Measurements from ENCODE around the gene IRF4. TPM values are rescaled to one million over a fixed set of nuclear protein-coding genes. Genes with fewer than 3 reads are reported as not detected.

Gene IRF4
- total RNA-seq, 1 donor from 2014 or later: 2.9 TPM

DNA sequence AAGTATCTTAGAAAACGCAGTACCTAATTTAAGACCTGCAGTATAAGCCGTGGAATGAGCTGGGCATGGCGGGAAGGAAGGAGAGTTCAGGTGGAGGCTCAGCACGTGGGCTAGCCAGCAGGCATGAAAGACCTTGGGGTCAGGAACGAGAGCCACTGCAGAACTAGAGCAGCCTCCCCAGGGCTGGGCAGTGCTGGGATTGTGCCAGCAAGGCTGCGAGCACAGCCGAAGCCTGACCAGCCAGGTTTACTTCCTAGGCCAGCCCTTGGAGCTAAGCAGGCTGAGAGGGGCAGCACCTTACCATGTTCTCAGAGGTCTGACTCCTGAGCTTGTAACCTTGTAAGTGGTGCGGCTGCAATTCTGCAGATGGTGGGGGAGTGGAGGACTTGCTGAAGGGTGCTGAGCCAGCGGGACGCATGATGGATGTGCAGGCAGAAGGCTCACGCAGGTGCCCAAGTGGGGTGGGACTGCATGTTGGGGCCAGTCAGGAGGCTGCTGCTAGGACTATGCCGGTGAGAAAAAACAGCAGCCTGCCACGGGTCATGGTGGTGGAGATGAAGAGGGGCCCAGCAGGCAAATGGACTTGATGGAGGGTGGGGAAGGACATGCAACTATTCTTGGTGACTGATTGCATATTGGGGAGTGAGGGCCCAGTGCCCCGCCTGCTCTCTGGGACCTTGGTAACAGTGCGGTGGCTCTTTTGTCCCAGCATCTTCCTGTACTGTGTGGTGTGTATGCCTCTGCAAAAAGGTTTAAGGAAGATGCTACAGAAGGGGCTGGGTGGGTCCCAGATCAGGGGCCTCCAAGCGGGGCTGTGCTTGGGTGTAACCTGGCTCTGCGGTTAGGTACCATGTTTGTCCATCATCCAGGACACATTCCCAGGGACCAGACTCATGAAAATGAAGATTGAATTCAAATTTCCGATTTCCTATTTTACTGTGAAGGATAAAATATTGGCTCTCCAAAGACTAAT is 37.6 kb upstream of the IRF4 start:
- no peak for DNase-seq (ENCODE audit: low spot score)

GRCh38 chr6:354631-355280 is 36.8 kb upstream of the IRF4 start:
- no peak for DNase-seq (ENCODE audit: low spot score)

GRCh38 chr6:355373-356208 is 36.0 kb upstream of the IRF4 start:
- no peak for DNase-seq (ENCODE audit: low spot score)

GRCh38 chr6:356828-357251 is 34.7 kb upstream of the IRF4 start:
- no peak for DNase-seq (ENCODE audit: low spot score)

DNA sequence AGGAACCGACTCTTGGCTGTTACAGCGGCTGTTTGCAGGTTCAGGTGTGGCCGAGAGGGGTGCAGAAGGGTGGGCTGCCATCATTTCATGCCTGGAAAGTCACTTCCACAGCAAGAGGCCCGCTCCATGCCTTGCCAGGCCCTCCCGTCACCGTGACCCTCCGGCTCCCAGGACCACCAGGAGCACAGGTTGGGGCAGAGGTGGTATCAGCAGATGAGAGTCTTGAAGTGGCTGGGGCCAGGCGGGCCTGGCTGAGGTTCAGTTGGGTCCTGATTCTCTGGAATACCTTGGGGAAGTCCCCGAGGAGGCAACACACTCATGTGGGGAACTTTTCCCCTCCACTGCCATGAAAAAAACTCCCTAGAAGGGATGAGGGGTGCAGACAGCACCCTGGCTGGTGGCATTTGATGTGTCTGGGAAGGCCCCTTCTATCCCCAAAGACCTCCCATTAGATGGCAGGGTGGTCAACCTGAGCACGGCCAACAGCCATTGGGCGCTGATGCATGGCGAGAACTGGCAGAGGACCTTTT is 34.2 kb upstream of the IRF4 start:
- no peak for DNase-seq (ENCODE audit: low spot score)

DNA sequence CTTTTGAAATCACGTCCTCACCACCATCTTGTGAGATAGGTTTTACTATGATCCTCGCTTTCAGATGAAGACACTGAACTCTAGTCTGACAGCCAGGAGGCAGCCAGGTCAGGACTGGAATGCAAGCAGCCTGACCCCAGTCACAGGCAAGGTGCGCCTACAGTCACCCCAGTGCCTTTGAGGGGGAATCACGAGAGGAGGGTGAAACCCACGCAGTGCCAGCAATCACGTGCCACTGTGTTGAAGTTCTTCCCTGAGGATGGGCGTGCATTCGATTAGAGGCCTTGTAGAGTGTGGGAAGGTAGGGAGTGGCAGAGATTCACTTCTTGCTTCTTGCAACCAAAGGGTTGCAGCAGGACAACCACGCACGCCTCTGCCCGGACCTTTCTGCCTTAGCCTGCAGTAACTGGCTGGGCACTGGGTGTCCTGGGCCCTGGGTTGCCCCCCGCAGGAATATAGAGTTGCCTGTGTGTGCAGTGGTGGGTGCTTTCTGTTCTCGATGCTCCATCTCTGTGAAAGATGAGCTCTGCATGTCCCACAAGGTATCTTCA is 33.7 kb upstream of the IRF4 start:
- no peak for DNase-seq (ENCODE audit: low spot score)

DNA sequence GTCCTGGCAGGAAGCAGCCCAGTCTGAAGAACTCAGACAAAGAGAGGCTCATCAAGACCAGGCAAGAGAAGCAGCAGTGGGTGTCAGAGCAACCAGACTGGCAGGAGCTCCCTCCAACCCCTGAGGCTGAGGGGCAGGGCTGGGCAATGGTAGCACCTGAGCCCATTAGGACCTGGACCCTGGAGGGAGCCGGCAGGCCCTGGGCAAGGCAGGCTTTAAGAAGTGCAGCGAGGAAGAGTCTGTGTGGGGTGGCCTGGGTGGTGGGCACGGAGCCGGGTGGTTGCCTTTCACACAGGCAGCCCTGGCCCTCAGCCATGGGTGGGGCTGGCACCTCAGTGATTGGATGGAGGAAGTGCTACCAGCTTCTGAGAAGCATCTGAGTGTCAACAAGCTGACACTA is 33.1 kb upstream of the IRF4 start:
- DNase-seq (ENCODE audit: low spot score): no peak

GRCh38 chr6:358847-359246 is 32.7 kb upstream of the IRF4 start:
- no peak for DNase-seq (ENCODE audit: low spot score)

- no peak for DNase-seq (ENCODE audit: low spot score)
Observed at GRCh38 chr6:359261-360035, 32.1 kb upstream of the IRF4 start.

GRCh38 chr6:360349-360748 is 31.2 kb upstream of the IRF4 start:
- DNase-seq (ENCODE audit: low spot score): no peak

DNA sequence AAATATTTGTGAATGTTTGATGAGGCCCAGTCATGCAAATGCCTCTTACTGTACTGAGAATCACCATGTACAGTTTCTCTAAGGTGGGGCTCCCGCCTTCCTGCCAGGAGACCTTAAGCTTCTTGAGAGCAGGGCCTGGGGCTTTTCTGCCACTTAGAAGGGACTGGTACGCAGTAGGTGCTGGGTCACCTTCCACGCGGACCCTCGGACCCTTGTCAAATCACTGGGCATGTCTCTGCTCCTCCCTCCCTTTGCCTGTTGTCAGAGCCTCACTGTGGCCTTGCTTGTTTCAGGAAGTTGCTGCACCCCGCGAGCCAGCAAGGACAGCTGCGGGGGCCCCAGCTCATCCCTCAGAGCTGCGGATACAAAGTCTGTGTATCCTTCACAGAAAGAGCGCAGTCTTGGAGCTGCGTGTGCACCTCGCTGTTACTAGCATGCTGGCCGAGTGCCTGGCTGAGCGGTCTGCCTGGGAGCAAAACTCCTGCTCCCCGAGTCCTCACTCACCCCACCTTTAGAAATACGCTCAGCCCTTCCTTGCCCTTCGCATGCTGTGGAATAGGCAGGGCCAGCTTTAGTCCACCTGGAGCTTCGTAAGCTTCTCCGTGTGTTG is 30.7 kb upstream of the IRF4 start:
- DNase-seq (ENCODE audit: low spot score): no peak

DNA sequence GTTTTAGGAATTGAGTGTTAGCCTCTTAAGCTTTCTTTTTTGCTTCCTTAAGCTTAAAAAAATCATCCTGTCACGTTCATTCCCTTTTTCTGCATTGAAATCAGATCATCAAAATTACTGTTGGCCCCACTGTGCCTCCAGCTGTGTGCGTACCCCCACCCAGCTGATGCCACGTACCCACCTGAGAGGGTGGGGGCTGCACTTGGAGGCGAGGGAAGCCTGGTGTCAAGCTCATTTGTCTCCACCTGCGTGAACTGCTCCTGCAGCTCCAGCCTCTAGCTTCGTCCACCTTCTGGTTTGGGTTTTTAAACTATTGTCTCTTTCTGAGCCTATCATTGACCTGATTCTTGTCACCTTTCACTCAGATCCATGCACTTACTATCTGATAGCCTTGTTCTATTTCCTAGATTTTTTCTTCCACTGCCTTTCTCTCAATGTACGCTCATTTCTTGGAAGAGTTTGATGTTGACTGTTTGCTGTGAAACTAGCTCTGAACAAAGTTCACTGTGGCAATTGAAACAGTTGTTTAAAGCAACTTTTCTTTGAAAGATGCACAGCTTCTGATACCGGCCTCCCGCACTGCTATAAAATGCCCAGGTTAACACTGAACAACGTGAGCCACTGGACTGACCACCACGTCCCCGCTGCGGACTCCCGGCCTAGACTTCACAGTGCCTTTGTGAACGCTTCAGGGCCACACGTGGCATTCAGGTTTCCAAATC is 30.0 kb upstream of the IRF4 start:
- DNase-seq (ENCODE audit: low spot score): no peak

- DNase-seq (ENCODE audit: low spot score): no peak
Observed at GRCh38 chr6:362231-362923, 29.2 kb upstream of the IRF4 start.

GRCh38 chr6:362924-363249 is 28.7 kb upstream of the IRF4 start:
- no peak for DNase-seq (ENCODE audit: low spot score)

DNA sequence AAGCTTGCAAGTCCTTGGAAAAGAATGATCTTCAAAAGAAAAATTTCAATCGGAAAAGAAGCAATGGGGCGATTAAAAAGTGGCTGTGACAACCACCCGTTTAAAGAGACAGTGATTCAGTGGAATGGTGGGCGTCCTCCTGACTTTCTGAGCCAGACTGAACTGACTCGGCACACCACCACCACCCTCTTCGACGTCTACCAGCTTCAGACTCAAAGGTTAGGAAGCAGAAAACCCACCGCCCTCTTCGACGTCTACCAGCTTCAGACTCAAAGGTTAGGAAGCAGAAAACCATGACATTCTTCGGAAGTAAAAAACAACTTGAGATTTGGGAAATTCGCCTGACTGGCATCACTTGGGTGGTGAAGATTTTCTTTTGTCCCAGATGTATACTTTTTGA is 28.3 kb upstream of the IRF4 start:
- DNase-seq (ENCODE audit: low spot score): no peak

DNA sequence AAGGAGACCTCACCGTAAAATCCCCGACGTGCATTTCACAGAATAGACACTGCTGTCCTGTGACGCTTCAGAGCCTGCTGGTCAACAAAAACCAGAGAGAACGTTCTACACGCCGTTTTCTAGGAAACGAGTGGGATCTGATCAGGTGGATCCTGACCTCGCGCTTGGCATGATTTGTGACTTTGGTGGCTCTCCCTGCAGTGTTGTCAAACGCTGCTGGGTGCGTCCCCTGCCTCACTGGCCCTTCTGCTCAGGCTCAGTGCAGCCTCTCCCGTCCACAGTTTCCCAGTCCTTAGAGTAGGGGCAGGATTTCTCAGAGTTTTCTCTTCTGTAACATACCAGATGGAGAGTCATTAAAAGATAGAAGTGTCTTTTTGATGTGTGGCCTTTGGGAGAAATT is 27.6 kb upstream of the IRF4 start:
- no peak for DNase-seq (ENCODE audit: low spot score)

DNA sequence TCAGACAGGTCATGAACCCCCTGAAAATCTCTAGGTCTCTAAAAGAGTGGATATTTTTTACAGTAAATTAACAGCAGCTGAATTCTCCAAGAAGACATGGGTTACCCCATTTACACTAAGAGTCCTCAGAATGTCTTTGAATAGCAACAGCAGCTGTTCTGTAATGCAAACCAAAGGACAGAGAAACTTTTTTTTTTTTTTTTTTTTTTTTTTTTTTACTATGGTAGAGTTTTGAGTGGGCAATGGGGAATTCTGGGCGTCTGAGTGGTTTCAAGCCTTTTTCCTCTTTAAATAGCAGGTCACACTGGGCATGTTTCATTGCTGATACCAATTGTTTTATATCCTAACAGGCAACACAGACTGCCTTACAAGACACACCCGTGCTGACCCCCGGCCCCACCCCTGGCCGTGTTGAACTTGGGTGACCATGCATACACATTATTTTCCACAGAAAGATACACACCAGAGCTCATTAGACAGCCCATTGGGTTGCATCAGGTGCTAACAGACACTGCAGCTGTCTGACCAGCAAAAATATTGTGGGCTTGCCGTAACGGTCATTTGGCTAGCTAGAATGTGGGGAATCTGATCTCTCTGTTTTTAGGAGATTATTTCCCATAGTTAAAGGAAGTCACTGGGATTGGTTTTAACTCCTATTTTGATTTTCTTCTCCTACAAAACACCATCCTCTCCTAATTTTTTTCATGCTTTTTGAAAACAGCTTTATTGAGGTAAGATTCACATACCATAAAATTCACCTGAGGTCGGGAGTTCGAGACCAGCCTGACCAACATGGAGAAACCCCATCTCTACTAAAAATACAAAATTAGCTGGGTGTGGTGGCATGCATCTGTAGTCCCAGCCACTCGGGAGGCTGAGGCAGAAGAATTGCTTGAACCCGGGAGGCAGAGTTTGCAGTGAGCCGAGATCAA is 26.7 kb upstream of the IRF4 start:
- DNase-seq (ENCODE audit: low spot score): no peak

- DNase-seq (ENCODE audit: low spot score): no peak
Observed at GRCh38 chr6:365835-366234, 25.7 kb upstream of the IRF4 start.

Data from mucosa of gallbladder (tissue), 1 donor.